Right lobe of liver (tissue), 6 donors: Measurements from ENCODE around the gene ZCCHC17. TPM values are rescaled to one million over a fixed set of nuclear protein-coding genes. Genes with fewer than 3 reads are reported as not detected.

ENCODE experiments used
- ATAC-seq, 4 donors: fragments of 200-7000 bp; cut with Tn5 transposase; one replicate each; pipeline ENCODE4 v1.9.1; 2020; ENCODE audit warnings: mild to moderate bottlenecking in 4 of 4, moderate library complexity in 4 of 4
- DNase-seq, 3 donors: peaks; one replicate each; pipeline ENCODE4 v3.0.0-alpha.2; 2020
- H3K27ac ChIP-seq, 3 donors: fragments of 200-600 bp; one replicate each; pipeline ENCODE4 v1.8.0; 2022
- H3K27me3 ChIP-seq, 2 donors: fragments of 200-600 bp; one replicate each; pipeline ENCODE4 v1.8.0; 2022
- H3K36me3 ChIP-seq, 4 donors: fragments of 200-600 bp; sonication (generic) in 1 of 4; one replicate each; pipeline versions ENCODE4 v1.5.1 to v1.8.0; 2017 to 2022; ENCODE audit warnings: control low read depth in 1 of 4
- H3K4me1 ChIP-seq, 4 donors: fragments of 200-600 bp; sonication (generic) in 1 of 4; one replicate each; pipeline versions ENCODE4 v1.5.1 to v1.8.0; 2017 to 2022; ENCODE audit warnings: control low read depth in 1 of 4
- H3K4me3 ChIP-seq, 3 donors: fragments of 200-600 bp; one replicate each; pipeline ENCODE4 v1.8.0; 2022
- H3K9me3 ChIP-seq, 4 donors: fragments of 200-600 bp; sonication (generic) in 1 of 4; one replicate each; pipeline versions ENCODE4 v1.5.1 to v1.8.0; 2017 to 2022; ENCODE audit warnings: control low read depth in 1 of 4
- POLR2A ChIP-seq: fragments of 450-650 bp; IDR thresholded peaks from one replicate; pipeline ENCODE4 v1.6.1; 2017; ENCODE audit warnings: antibody characterized with exemption, mild to moderate bottlenecking
- WGBS: methylation state at CpG from one replicate; pipeline ENCODE4 v1.1.6; 2018; ENCODE audit warnings: low coverage, low lambda C conversion rate; ENCODE audit not compliant: insufficient coverage; ENCODE audit errors: missing lambda C conversion rate; 5-methylcytosine and 5-hydroxymethylcytosine counted together
- intact Hi-C, 2 donors: fragments of 100-400 bp; cut with DNase I; formaldehyde crosslinking; loops; one replicate each; pipeline versions ENCODE4 v1.11.2 to v1.14.1; 2022
- total RNA-seq, 6 experiments: library from RNA; depleted of rRNA in 2 of 6; stranded (reverse); fragments of >200 nt in 2 of 6; fragmentation: NEBNext Ultra II Directional in 3 of 6; extraction: Animal tissue kit (Norgen Biotek cat#: 25700) in 3 of 6; gene quantifications; one replicate each; pipeline versions ENCODE4 v1.1.0 to v1.2.4, GENCODE V29; 2016 to 2023
- TF ChIP-seq, protein P1 (sequence below), 4 donors: fragments of 200-600 bp in 3 of 4; fragments of 450-650 bp in 1 of 4; IDR thresholded peaks; one replicate each; pipeline versions ENCODE4 v1.5.1 to v1.8.0; 2016 to 2022; ENCODE audit warnings: antibody characterized with exemption in 4 of 4, mild to moderate bottlenecking in 2 of 4
- donor health status: DM: no; HTN: yes; CAD: no.
- donor health status: DM: no; HTN: no; CAD: no.
- donor health status: DM: no; HTN: no; CAD: no.
- donor health status: DM: no; HTN: yes; CAD: no.
- donor health status: DM: no; HTN: yes; CAD: no.

The ZCCHC17 gene
- total RNA-seq, 6 experiments from 2014 or later: 6.3 to 9.9 (median 7.3) TPM

DNA sequence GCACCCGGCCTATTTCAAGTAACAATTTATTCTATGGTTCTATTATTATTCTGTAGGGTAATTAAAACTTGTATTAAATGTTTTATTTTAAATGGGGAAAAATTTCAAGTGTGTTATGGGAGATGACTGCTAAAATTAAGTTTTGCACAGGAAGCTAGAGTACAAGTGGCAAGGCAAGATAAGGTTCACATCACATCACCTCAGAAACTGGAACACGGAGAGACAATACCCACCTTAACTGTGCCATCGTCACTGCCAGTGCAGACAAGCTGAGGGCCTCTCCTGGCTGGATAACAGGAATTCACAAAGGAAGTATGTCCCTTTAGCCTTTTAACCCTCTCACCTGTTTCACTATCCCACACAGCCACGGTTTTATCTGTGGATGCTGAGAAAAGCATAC lies 7.8 kb upstream of the ZCCHC17 start:
- TF ChIP-seq, protein P1, sequence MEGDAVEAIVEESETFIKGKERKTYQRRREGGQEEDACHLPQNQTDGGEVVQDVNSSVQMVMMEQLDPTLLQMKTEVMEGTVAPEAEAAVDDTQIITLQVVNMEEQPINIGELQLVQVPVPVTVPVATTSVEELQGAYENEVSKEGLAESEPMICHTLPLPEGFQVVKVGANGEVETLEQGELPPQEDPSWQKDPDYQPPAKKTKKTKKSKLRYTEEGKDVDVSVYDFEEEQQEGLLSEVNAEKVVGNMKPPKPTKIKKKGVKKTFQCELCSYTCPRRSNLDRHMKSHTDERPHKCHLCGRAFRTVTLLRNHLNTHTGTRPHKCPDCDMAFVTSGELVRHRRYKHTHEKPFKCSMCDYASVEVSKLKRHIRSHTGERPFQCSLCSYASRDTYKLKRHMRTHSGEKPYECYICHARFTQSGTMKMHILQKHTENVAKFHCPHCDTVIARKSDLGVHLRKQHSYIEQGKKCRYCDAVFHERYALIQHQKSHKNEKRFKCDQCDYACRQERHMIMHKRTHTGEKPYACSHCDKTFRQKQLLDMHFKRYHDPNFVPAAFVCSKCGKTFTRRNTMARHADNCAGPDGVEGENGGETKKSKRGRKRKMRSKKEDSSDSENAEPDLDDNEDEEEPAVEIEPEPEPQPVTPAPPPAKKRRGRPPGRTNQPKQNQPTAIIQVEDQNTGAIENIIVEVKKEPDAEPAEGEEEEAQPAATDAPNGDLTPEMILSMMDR (IDR thresholded peaks at IDR 0.05): no peak
- no peak for TF ChIP-seq POLR2A
- no peaks in the 10 kb centered on the region for H3K4me1 ChIP-seq
- H3K36me3 ChIP-seq: peaks cover 0 to 71% (median 28%) of the 10 kb centered on the region in 4 donors
- H3K27ac ChIP-seq: no peak overlapping the region
- H3K9me3 ChIP-seq: no peaks in the 10 kb centered on the region
- WGBS: 54% methylated on average over 4 of the region's 4 CpGs
- no peak for DNase-seq
- H3K27me3 ChIP-seq: no peaks in the 10 kb centered on the region
- ATAC-seq: no peak
- no peak overlapping the region for H3K4me3 ChIP-seq
- intact Hi-C loops: no loop called here

DNA sequence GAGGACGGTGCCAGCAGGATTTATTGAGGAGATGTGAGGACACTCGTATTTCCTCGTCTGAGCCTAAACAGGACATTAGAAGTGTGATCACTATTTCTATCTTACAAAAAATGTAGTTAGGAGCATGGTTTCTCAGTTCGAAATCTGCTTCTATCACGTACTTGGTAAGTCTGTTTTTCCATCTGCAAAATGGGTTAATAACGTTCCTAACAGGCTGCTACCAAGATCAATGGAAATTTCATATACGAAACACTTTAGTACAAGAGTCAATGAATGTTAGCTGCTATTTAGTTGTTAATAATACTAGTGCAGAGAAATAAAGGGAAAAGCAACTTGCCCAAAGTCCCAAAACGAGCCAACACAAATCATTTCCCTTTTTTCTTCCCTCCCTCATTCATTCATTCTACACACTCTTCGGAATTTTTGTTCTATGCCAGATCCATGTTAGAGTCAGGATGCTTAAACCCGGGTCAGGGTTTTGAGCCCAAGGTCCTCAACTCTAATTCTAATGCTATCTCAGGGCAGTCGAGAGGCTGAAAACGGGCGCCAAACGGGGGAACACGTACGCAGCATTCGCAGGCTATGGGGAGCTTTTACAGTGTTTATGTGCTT lies 852 bp upstream of the ZCCHC17 start:
- DNase-seq (no peak), ATAC-seq (peak in 2 of 4 donors; percentile 2 to 3)
- peaks cover 0 to 24% (median 7%) of the 10 kb centered on the region in 4 donors for H3K36me3 ChIP-seq
- no peaks in the 10 kb centered on the region for H3K9me3 ChIP-seq
- H3K4me3 ChIP-seq: peak overlapping the region; percentile 89 to 96 (median 89)
- intact Hi-C loops: no loop called here
- H3K4me1 ChIP-seq: peaks cover 0 to 12% (median 3%) of the 10 kb centered on the region in 4 donors
- no peaks in the 10 kb centered on the region for H3K27me3 ChIP-seq
- 18% methylated on average over 17 of the region's 17 CpGs for WGBS
- TF ChIP-seq POLR2A: no peak
- TF ChIP-seq, protein P1 (IDR thresholded peaks at IDR 0.05): no peak
- peak overlapping the region; percentile 32 to 73 (median 65) for H3K27ac ChIP-seq

GRCh38 chr1:31297277-31298247 lies 730 bp downstream of the ZCCHC17 start:
- peak overlapping the region; percentile 61 to 86 (median 77) for H3K27ac ChIP-seq
- TF ChIP-seq, protein P1 (IDR thresholded peaks at IDR 0.05): no peak
- TF ChIP-seq POLR2A: no peak
- H3K9me3 ChIP-seq: no peaks in the 10 kb centered on the region
- peaks cover 0 to 9% (median 3%) of the 10 kb centered on the region in 4 donors for H3K36me3 ChIP-seq
- no peaks in the 10 kb centered on the region for H3K27me3 ChIP-seq
- 7% methylated on average over 22 of the region's 23 CpGs for WGBS
- peaks cover 0 to 12% (median 3%) of the 10 kb centered on the region in 4 donors for H3K4me1 ChIP-seq
- peak overlapping the region; percentile 89 to 96 (median 89) for H3K4me3 ChIP-seq
- DNase-seq: no peak
- intact Hi-C loops: no loop called here
- ATAC-seq: no peak

DNA sequence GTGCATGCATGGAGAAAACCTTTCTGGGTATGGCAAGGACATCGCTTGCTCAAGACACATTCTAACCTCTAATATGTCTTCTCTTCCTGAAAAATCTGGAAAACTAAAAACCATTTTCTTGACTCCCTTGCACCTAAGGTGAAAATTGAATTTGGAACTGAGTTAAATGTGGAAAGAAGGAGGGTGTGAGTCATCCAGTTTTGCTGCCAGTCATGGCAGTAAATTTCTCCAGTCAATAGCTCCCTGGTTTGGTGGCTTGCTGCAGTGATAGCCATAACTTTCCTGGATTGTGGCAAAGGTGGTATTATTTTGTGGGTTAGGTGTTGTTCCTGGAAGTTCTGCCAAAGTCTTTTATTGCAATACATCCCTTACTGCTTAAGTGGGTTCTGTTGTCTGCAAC lies 2.5 kb downstream of the ZCCHC17 start:
- ATAC-seq (no peak), DNase-seq (no peak)
- Histone ChIP-seq H3K27me3 (no peaks in the 10 kb centered on the region), H3K36me3 (no peaks in the 10 kb centered on the region), H3K27ac (no peak overlapping the region), H3K9me3 (no peaks in the 10 kb centered on the region), H3K4me1 (peaks cover 0 to 12% (median 3%) of the 10 kb centered on the region in 4 donors), H3K4me3 (no peak overlapping the region)
- intact Hi-C loops: no loop called here
- WGBS: 100% methylated on average over 1 of the region's 1 CpG
- no peak for TF ChIP-seq POLR2A
- TF ChIP-seq, protein P1 (IDR thresholded peaks at IDR 0.05): no peak
